Measurements from ENCODE around the gene CCDC92. TPM values are rescaled to one million over a fixed set of nuclear protein-coding genes. Genes with fewer than 3 reads are reported as not detected.

The CCDC92 gene
- total RNA-seq, 1 donor from 2014 or later = 25.9 TPM

GRCh38 chr12:123946152-123946515, 26.5 kb downstream of the CCDC92 start:
- no peak overlapping the region for H3K4me3 ChIP-seq (ENCODE audit: low read depth, low read length)
- no peak for DNase-seq (ENCODE audit: low read depth)
- no peak for TF ChIP-seq CTCF (conservative IDR thresholded peaks at IDR 0.05; ENCODE audit: low read depth, low read length)

DNA sequence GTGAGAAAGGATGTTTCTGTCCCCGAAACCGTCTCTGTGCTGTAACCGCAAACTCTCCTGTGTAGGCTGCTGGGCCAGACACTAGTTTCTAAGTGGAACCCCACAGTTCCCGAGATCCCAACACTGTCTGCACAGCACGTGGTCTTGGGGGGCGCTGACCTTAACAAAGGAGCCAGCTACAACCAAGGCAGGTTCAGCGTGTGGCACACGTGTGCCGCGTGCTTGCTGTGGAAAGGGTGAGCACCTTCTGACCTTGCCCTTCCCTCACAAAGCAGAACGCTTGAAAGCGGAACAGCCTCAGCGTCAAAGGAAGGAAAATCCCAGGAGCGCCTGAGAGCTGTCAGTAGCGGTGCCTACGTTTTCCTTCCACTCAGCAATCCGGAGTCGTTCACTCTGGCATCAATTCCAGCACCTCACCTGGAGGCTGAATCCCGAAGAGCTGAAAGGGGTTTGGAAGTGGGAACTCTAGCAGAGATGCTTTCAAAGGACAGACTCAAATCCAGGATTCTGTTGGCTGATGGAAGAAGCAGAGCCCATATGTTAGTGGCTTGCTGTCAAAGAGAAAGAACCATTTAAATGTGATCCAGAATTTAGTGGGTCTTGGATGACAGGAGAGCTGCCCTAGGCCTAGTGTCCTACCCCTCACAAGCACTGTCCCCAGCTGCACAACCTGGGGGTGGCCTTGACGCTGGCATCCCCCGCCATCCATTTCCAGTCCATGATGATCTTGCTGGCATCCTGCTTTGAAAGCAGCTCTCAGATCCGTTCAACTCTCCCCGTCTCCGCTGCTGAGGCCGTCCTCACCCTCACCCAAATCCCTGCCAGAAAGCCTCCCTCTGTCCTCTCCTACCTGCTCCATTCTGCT, 27.1 kb downstream of the CCDC92 start:
- no peak for DNase-seq (ENCODE audit: low read depth)
- no peak for TF ChIP-seq CTCF (conservative IDR thresholded peaks at IDR 0.05; ENCODE audit: low read depth, low read length)

GRCh38 chr12:123944696-123945095, 27.9 kb downstream of the CCDC92 start:
- H3K4me3 ChIP-seq (ENCODE audit: low read depth, low read length) = no peak overlapping the region
- no peak for TF ChIP-seq CTCF (conservative IDR thresholded peaks at IDR 0.05; ENCODE audit: low read depth, low read length)
- no peak for DNase-seq (ENCODE audit: low read depth)

More for the DNA sequence above, 27.1 kb downstream of the CCDC92 start:
- H3K4me3 ChIP-seq (ENCODE audit: low read depth, low read length) = no peak overlapping the region

GRCh38 chr12:123943816-123944215, 28.8 kb downstream of the CCDC92 start:
- H3K4me3 ChIP-seq (ENCODE audit: low read depth, low read length) = no peak overlapping the region
- no peak for TF ChIP-seq CTCF (conservative IDR thresholded peaks at IDR 0.05; ENCODE audit: low read depth, low read length)
- no peak for DNase-seq (ENCODE audit: low read depth)

- no peak overlapping the region for H3K4me3 ChIP-seq (ENCODE audit: low read depth, low read length)
- TF ChIP-seq CTCF (conservative IDR thresholded peaks at IDR 0.05; ENCODE audit: low read depth, low read length) = no peak
- no peak for DNase-seq (ENCODE audit: low read depth)
These were observed 29.6 kb downstream of the CCDC92 start for GRCh38 chr12:123942911-123943648.

GRCh38 chr12:123942238-123942653, 30.4 kb downstream of the CCDC92 start:
- DNase-seq (ENCODE audit: low read depth) = no peak
- no peak for TF ChIP-seq CTCF (conservative IDR thresholded peaks at IDR 0.05; ENCODE audit: low read depth, low read length)
- H3K4me3 ChIP-seq (ENCODE audit: low read depth, low read length) = no peak overlapping the region
